ENCODE data around the gene GPHA2. TPM values are rescaled to one million over a fixed set of nuclear protein-coding genes. Genes with fewer than 3 reads are reported as not detected.

The GPHA2 gene
- total RNA-seq, 8 experiments from 2014 or later: 0.16 to 0.93 (median 0.76) TPM; not detected in 5

DNA sequence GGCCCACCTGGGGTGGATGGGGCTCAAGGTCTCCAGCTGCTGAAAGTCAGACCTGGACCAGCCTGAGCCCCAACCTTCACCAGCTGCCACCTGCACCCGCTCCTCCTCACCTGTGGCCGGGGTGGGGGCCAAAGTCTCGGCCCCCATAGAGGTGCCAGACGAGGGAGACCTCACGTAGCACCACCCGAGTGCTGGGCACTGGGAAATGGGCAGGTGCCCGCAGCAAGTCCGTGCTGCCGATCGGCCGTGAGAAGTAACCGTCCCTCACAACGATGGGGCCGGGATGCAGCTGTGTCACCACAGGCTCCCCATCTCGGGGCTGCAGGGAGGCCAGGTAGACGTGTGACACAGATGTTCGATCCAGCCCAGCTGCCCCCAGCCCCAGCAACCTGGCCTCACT is 34.9 kb downstream of the GPHA2 start:
- no peak for ATAC-seq (replicated peaks in 6 of 8)
- in situ Hi-C loops (cut with MboI; ENCODE audit: low pct_unique_long_range_greater_than_20kb in 2 of 9, low sequenced_read_pairs in 9 of 9, unreplicated experiment in 9 of 9): no loop called here
- Histone ChIP-seq H3K27ac (no peak overlapping the region), H3K4me3 (no peak overlapping the region), H3K4me1 (replicated peaks in 1 of 2) (no peaks in the 10 kb centered on the region)
- WGBS, 10 experiments: 90% methylated on average over 2 of the region's 17 CpGs; no CpG with 5 or more reads in 9 of the 10 experiments

- 73 to 94% (median 90%) methylated on average over 1 to 7 of the region's 14 CpGs; no CpG with 5 or more reads in 4 of the 10 experiments for WGBS, 10 experiments
- Histone ChIP-seq H3K4me1 (replicated peaks in 1 of 2) (no peaks in the 10 kb centered on the region), H3K4me3 (no peak overlapping the region), H3K27ac (no peak overlapping the region)
- in situ Hi-C loops (cut with MboI; ENCODE audit: low pct_unique_long_range_greater_than_20kb in 2 of 9, low sequenced_read_pairs in 9 of 9, unreplicated experiment in 9 of 9): no loop called here
- no peak for ATAC-seq (replicated peaks in 6 of 8)
These were observed 35.4 kb downstream of the GPHA2 start for GRCh38 chr11:64900263-64900678.

GRCh38 chr11:64898541-64898940 is 37.2 kb downstream of the GPHA2 start:
- in situ Hi-C loops (cut with MboI; ENCODE audit: low pct_unique_long_range_greater_than_20kb in 2 of 9, low sequenced_read_pairs in 9 of 9, unreplicated experiment in 9 of 9): loop anchor here in 1 of 9 experiments (10.0 kb wide), 1 partner anchor 54 kb away; the partner anchor contains the start of gene CDC42BPG
- Histone ChIP-seq H3K4me1 (replicated peaks in 1 of 2) (peaks cover 4 to 7% of the 10 kb centered on the region in 2 donors), H3K27ac (no peak overlapping the region), H3K4me3 (no peak overlapping the region)
- 89 to 100% (median 93%) methylated on average over 3 to 7 of the region's 19 CpGs; no CpG with 5 or more reads in 4 of the 10 experiments for WGBS, 10 experiments
- no peak for ATAC-seq (replicated peaks in 6 of 8)

DNA sequence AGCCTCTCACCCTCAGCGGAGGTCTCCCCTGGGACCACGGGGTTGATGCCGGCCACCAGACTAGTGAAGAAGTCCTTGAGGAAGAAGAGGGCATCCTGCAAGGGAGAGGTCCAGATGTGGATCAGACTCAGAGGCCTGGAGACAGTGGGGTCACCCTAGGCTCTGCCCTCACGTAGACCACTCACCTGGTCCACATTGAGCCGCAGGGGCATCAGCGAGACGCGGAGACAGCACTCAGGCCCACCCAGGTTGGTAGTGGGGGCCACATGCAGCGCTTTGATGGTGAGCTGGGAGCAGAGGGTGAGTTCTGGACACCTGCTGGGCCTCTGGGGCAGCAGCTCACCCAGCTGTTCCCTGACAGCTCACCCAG is 37.6 kb downstream of the GPHA2 start:
- in situ Hi-C loops (cut with MboI; ENCODE audit: low pct_unique_long_range_greater_than_20kb in 2 of 9, low sequenced_read_pairs in 9 of 9, unreplicated experiment in 9 of 9): loop anchor here in 1 of 9 experiments (10.0 kb wide), 1 partner anchor 53 kb away; the partner anchor contains the start of gene CDC42BPG
- WGBS, 10 experiments: 86 to 100% (median 100%) methylated on average over 3 to 6 of the region's 9 CpGs; no CpG with 5 or more reads in 7 of the 10 experiments
- Histone ChIP-seq H3K4me3 (no peak overlapping the region), H3K4me1 (replicated peaks in 1 of 2) (peaks cover 4 to 12% of the 10 kb centered on the region in 2 donors), H3K27ac (no peak overlapping the region)
- no peak for ATAC-seq (replicated peaks in 6 of 8)

- no peak for ATAC-seq (replicated peaks in 6 of 8)
- Histone ChIP-seq H3K4me1 (replicated peaks in 1 of 2) (peaks cover 4 to 12% of the 10 kb centered on the region in 2 donors), H3K4me3 (no peak overlapping the region), H3K27ac (no peak overlapping the region)
- 60 to 96% methylated on average over 4 to 8 of the region's 19 CpGs; no CpG with 5 or more reads in 8 of the 10 experiments for WGBS, 10 experiments
- in situ Hi-C loops (cut with MboI; ENCODE audit: low pct_unique_long_range_greater_than_20kb in 2 of 9, low sequenced_read_pairs in 9 of 9, unreplicated experiment in 9 of 9): loop anchor here in 1 of 9 experiments (10.0 kb wide), 1 partner anchor 53 kb away; the partner anchor contains the start of gene CDC42BPG
These were observed 38.2 kb downstream of the GPHA2 start for GRCh38 chr11:64897381-64898075.

- no peak for ATAC-seq (replicated peaks in 6 of 8)
- WGBS, 10 experiments: 70 to 100% (median 80%) methylated on average over 1 to 3 of the region's 14 CpGs; no CpG with 5 or more reads in 7 of the 10 experiments
- Histone ChIP-seq H3K27ac (no peak overlapping the region), H3K4me3 (no peak overlapping the region), H3K4me1 (replicated peaks in 1 of 2) (peaks cover 4 to 12% of the 10 kb centered on the region in 2 donors)
- in situ Hi-C loops (cut with MboI; ENCODE audit: low pct_unique_long_range_greater_than_20kb in 2 of 9, low sequenced_read_pairs in 9 of 9, unreplicated experiment in 9 of 9): loop anchor here in 1 of 9 experiments (10.0 kb wide), 1 partner anchor 52 kb away; the partner anchor contains the start of gene CDC42BPG
These were observed 39.2 kb downstream of the GPHA2 start for GRCh38 chr11:64896448-64897022.

DNA sequence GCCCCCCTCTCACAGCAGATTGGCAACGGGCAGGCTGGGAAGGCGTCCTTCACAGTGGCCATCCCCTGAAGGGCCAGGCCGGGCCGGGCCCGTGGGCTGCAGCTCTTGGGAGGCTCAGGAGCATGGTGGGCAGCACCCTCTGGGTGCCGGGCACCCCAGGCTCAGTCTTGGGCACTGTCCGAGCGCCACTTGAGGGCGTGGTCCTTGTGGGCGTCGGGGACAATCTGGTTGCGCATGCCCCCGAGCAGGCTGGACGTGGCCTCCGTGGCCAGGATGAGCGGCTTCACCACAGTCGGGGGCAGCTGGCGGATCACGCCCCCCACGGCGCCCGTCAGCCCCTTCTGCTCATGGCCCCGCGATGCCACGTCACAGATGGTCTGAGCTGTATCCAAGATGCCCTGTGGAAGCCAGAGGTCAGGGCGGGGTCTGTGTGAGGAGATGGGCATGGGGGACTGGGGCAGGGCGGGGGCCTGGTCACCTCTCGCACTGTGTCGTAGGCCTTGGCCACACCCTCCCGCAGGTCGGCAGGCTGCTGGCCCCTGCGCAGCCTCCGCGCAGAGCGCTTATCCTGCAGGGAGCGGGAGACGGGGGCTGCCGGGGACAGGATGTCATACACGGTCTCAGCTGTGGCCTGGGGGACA is 40.8 kb downstream of the GPHA2 start:
- H3K4me1 ChIP-seq (replicated peaks in 1 of 2): peaks cover 4 to 12% of the 10 kb centered on the region in 2 donors
- 100% methylated on average over 6 of the region's 39 CpGs; no CpG with 5 or more reads in 9 of the 10 experiments for WGBS, 10 experiments
- no peak overlapping the region for H3K4me3 ChIP-seq
- in situ Hi-C loops (cut with MboI; ENCODE audit: low pct_unique_long_range_greater_than_20kb in 2 of 9, low sequenced_read_pairs in 9 of 9, unreplicated experiment in 9 of 9): loop anchor here in 1 of 9 experiments (10.0 kb wide), 1 partner anchor 50 kb away; the partner anchor contains the start of gene CDC42BPG
- no peak overlapping the region for H3K27ac ChIP-seq
- peak in 3 of 8 experiments; percentile 3 to 8 (median 3) for ATAC-seq (replicated peaks in 6 of 8)

- H3K27ac ChIP-seq: no peak overlapping the region
- 0 to 53% methylated on average over 1 to 3 of the region's 14 CpGs; no CpG with 5 or more reads in 8 of the 10 experiments for WGBS, 10 experiments
- no peak overlapping the region for H3K4me3 ChIP-seq
- in situ Hi-C loops (cut with MboI; ENCODE audit: low pct_unique_long_range_greater_than_20kb in 2 of 9, low sequenced_read_pairs in 9 of 9, unreplicated experiment in 9 of 9): loop anchor here in 1 of 9 experiments (10.0 kb wide), 1 partner anchor 49 kb away; the partner anchor contains the start of gene CDC42BPG
- peaks cover 4 to 12% of the 10 kb centered on the region in 2 donors for H3K4me1 ChIP-seq (replicated peaks in 1 of 2)
- peak; percentile 61 to 90 (median 82) for ATAC-seq (replicated peaks in 6 of 8)
These were observed 41.5 kb downstream of the GPHA2 start for GRCh38 chr11:64894070-64894811.

DNA sequence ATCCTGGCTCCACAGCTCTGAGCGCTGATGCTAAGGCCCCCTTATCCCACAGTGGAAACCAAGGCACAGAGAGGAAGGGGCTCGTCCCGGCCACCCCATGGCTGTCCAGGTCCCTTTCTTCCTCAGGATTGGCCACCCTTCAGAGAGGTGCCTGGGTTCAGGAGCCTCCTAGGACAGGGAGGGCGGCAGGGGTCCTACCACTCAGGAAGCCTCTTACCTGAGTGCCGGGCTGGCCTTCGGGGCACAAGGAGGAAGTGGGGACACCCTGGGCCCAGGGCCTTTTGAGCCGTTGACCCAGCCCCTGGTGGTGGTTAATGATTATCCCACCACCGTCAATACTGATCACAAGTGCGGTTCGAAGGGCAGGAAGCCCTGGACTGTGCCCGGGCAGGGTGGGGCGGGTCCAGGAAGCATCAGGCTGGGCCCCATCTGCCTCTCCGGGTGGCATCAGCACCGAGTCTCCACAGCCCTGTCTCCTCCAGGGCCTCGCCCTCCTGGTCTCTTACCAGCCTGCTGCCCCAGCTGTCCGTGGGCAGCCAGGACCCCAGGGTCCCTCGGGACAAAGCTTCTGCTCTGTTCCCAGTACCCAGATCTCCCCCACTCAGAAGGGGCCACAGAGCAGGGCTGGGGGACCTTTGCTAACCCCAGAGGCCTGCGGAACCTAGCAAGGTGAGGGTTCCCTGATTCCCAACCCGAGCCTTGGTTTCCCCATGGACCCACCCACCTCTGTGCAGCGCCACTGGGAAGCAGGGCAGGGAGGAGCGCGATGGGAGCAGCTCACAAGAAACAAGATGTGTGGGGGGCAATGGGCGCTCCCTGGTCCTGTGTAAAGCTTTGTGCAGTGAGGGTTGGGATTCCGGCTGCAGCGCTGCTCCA is 42.3 kb downstream of the GPHA2 start:
- H3K4me3 ChIP-seq: no peak overlapping the region
- in situ Hi-C loops (cut with MboI; ENCODE audit: low pct_unique_long_range_greater_than_20kb in 2 of 9, low sequenced_read_pairs in 9 of 9, unreplicated experiment in 9 of 9): loop anchor here in 1 of 9 experiments (10.0 kb wide), 1 partner anchor 49 kb away; the partner anchor contains the start of gene CDC42BPG
- H3K27ac ChIP-seq: no peak overlapping the region
- WGBS, 10 experiments: 67 to 100% (median 73%) methylated on average over 1 to 4 of the region's 25 CpGs; no CpG with 5 or more reads in 7 of the 10 experiments
- peak in 2 of 8 experiments; percentile 2 to 5 for ATAC-seq (replicated peaks in 6 of 8)
- H3K4me1 ChIP-seq (replicated peaks in 1 of 2): peaks cover 8 to 18% of the 10 kb centered on the region in 2 donors

DNA sequence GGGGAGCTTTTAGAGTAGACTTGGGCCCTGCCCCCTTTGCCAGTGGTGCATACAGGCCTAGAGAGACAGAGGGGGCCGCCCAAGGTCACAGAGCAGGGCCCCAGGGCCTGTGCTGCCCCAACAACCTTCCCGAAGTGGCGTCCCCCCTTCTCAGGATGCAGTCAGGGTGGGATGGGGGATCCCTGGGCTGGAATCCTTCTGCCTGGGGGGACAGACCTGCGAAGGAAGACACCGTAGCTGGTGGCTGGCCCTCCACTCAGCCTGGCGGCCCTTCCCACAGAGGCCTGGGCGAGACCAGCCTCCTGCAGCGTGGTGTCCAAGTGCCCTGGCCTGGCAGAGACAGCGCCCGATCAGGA is 42.9 kb downstream of the GPHA2 start:
- ATAC-seq (replicated peaks in 6 of 8): no peak
- in situ Hi-C loops (cut with MboI; ENCODE audit: low pct_unique_long_range_greater_than_20kb in 2 of 9, low sequenced_read_pairs in 9 of 9, unreplicated experiment in 9 of 9): loop anchor here in 1 of 9 experiments (10.0 kb wide), 1 partner anchor 48 kb away; the partner anchor contains the start of gene CDC42BPG
- H3K27ac ChIP-seq: no peak overlapping the region

GRCh38 chr11:64892411-64892831 is 43.3 kb downstream of the GPHA2 start:
- peaks cover 16 to 28% of the 10 kb centered on the region in 2 donors for H3K4me1 ChIP-seq (replicated peaks in 1 of 2)
- H3K4me3 ChIP-seq: no peak overlapping the region
- in situ Hi-C loops (cut with MboI; ENCODE audit: low pct_unique_long_range_greater_than_20kb in 2 of 9, low sequenced_read_pairs in 9 of 9, unreplicated experiment in 9 of 9): loop anchor here in 1 of 9 experiments (10.0 kb wide), 1 partner anchor 48 kb away; the partner anchor contains the start of gene CDC42BPG
- no peak for ATAC-seq (replicated peaks in 6 of 8)
- WGBS, 10 experiments: 65 to 100% (median 91%) methylated on average over 1 to 4 of the region's 11 CpGs; no CpG with 5 or more reads in 3 of the 10 experiments
- no peak overlapping the region for H3K27ac ChIP-seq

More for the DNA sequence above, 42.9 kb downstream of the GPHA2 start:
- Histone ChIP-seq H3K4me1 (replicated peaks in 1 of 2) (peaks cover 14 to 24% of the 10 kb centered on the region in 2 donors), H3K4me3 (no peak overlapping the region)
- WGBS, 10 experiments: 80 to 100% methylated on average over 1 to 3 of the region's 10 CpGs; no CpG with 5 or more reads in 8 of the 10 experiments

Measured in motor neuron (in vitro differentiated cells).